Right hindlimb (tissue), 1 donor: ENCODE data around the gene TOMM40L.
A peak's percentile ranks its signal among the peaks of the same experiment; 100 is the strongest.

Source experiments
- DNase-seq: peaks from one replicate; pipeline ENCODE4 v3.0.0-alpha.2; 2018

TOMM40L gene

DNA sequence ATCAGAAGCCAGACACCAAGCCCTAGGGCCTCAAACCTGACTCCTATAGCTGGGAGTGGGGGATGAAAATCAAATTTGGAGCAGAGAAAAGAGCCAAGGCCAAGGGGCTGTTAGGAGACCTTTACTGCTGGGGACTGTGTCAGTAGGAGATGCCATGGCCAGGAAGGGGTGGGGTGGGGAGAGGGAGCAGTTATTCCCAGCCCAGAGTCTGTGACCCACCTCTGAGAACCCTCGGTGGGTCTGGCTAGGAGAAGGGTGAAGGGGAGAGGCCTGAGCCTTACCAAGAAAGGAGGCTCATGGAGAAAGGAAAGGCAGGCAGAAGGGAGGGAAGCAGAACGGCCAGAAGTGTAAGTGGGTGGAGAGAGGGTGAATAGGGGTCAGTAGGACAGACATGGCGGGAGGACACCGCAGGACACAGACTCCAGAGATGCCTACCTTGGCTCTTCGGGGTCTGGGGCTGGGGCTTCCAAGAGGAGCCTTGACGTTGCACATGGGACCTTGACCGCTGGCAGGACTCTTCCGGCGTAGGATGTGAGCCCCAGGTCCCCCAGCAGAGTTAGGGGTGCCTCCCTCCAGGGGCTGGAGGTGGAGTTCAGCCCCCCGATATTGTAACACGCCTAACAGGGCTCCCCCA lies 28.2 kb upstream of the TOMM40L start:
- DNase-seq: no peak

DNA sequence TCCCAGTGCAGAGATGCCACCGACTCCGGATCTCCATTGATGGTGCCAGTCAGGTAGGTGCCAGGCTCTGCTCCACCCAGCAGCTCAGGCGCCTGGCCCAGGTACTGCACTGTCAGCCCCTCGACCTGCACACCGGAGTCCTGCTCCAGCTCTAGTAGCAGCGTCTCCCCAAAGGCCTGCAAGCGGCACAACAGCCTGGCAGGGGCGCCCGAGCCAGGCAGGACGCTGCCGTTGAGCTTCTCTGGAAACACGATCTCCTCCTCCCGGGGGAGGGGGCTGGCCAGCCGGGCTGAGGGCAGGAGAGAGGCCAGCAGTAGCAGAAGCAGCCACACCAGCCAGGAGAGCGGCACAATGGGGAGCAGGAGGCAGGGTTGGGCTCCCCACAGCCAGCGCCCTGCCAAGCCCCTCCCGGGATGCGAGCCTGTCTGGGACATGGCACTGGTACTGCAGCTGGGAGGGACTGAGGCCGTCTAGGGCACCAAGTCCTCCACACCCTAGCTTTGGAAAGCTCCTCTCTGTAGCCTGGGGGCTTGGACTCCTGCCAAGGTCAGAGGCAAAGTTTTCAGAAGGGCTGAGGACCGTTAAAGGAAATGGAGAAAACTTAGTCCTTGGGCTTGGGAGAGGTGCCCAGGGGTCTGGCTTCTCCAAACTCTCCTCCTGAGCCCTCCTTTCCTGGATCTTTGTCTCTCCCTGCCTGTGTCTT lies 27.5 kb upstream of the TOMM40L start:
- DNase-seq: peak; percentile 82

GRCh38 chr1:161198897-161199431 lies 26.9 kb upstream of the TOMM40L start, which contains the start of gene ADAMTS4:
ADAMTS4 (minus strand) TSS chr1:161199054; CDS start chr1:161198627, 427 bp downstream.
- peak; percentile 89 for DNase-seq

DNA sequence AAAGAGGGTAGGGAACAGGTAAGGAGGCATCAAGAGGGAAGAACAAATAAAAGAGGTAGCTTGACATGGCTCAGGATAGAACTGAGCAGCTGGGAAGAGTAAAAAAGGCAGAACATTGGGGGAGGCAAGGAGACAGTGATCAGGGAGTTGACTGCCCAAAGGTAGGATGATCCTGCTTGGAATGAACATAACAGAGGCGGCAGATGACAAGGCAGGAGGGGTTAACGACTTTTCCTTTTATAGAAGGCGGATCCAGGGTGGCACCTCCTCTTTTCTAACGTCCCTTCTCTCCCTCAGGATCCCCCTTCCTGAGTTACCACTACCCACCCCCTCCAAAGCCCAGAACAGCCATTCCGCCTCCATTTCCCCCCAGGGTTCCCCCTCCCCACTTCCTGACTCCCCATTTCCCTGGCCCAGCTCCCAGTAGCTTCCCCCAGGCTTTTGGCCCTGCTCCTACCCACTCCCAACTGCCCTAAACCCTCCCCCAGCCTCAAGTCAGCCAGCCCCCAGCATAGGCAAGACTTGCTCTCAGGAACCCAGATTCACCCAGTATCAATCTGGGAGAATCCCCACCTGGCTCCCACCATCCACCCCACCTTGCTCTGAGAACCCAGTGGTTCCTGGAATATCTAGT lies 26.2 kb upstream of the TOMM40L start:
- peak; percentile 69 for DNase-seq

GRCh38 chr1:161200421-161200991 lies 25.4 kb upstream of the TOMM40L start:
- DNase-seq: no peak

GRCh38 chr1:161200992-161201835 lies 24.6 kb upstream of the TOMM40L start:
- DNase-seq: peak; percentile 69

- peak; percentile 98 for DNase-seq
Observed at GRCh38 chr1:161201836-161202712, 23.8 kb upstream of the TOMM40L start, which contains the start of gene NDUFS2. NDUFS2 (plus strand) TSS chr1:161202367; CDS start chr1:161202386, 19 bp downstream.

GRCh38 chr1:161206411-161207140 lies 19.3 kb upstream of the TOMM40L start:
- DNase-seq: no peak

DNA sequence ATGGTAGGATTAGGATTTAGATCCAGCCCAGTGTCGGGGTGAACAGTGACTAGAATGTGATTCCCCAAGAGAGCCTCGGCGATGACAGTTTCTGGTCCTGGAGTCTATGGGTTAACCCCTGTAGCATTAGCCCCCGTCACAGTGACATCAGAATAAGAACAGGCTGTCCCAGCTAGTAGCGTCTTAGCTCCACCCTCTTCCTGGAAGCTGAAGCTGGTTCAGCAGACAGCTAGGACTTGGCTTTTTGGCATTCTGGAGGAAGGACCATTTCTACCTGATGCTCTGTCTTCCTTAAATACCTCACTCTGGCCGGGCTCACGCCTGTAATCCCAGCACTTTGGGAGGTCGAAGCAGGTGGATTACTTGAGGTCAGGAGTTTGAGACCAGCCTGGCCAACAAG lies 18.7 kb upstream of the TOMM40L start:
- DNase-seq: no peak

- DNase-seq: peak; percentile 78
Observed at GRCh38 chr1:161209790-161210409, 16.0 kb upstream of the TOMM40L start.

- no peak for DNase-seq
Observed at GRCh38 chr1:161214369-161214768, 11.5 kb upstream of the TOMM40L start.

DNA sequence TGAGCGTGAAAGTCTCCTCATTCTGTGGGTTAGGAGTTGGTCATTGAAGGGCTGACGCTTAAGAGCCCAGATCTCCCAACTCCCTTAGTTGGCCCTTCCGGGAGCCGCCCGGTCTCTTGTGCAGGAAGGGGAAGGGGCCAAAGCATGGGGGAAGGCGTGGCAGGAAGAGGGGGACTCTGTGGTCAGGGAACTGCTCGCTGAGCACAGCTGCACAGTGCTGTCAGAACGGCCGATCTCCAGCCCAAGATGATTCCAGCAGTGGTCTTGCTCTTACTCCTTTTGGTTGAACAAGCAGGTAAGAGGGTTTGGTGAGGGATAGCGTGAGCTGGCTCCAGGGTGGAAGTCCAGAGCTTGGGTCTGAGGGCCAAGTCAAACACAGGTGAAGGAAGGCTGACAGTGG lies 10.8 kb upstream of the TOMM40L start, which contains the start of gene FCER1G:
TSS of gene FCER1G (plus strand) at position 220 of the 400 bp plus-strand sequence. CDS start at position 247, 27 bp downstream.
- no peak for DNase-seq

GRCh38 chr1:161216945-161217712 lies 8.7 kb upstream of the TOMM40L start:
- no peak for DNase-seq

DNA sequence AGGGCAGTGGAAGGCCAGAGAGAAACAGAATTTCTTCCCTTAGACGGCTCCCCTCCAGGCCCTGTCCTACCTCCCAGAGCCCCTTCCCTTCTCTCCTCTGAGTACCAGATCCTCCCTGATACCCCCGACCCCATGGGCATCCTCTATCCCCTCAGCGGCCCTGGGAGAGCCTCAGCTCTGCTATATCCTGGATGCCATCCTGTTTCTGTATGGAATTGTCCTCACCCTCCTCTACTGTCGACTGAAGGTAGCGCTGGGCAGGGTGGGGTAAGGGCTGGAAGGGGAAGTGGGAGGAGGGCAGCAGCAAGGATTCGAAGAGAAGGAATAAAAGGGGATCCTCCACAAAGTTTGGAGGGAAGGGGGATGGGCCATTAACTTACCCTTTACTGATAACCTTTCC lies 8.0 kb upstream of the TOMM40L start:
- DNase-seq: no peak

- no peak for DNase-seq
Observed at GRCh38 chr1:161218301-161219077, 7.4 kb upstream of the TOMM40L start.

- DNase-seq: no peak
Observed at GRCh38 chr1:161219078-161219892, 6.6 kb upstream of the TOMM40L start.

- DNase-seq: no peak
Observed at GRCh38 chr1:161220002-161220401, 5.9 kb upstream of the TOMM40L start.
